Smooth muscle cell (in vitro differentiated cells): ENCODE measurements around the gene VAT1L. TPM values are rescaled to one million over a fixed set of nuclear protein-coding genes. Genes with fewer than 3 reads are reported as not detected.

Experiments
- DNase-seq: peaks from one replicate; lab custom pipeline; 2025; ENCODE audit not compliant: unreplicated experiment; lab: John Stamatoyannopoulos, UW
- H2AFZ ChIP-seq: fragments of 200-600 bp; sonication (generic); 2 replicates; pipeline ENCODE4 v1.6.0; 2016; ENCODE audit warnings: antibody characterized with exemption, low read depth, mild to moderate bottlenecking
- H3F3A ChIP-seq: fragments of 200-600 bp; sonication (generic); 2 replicates; pipeline ENCODE4 v1.6.0; 2017; ENCODE audit warnings: antibody characterized with exemption, low read depth
- H3K27ac ChIP-seq: fragments of 200-600 bp; sonication (generic); 2 replicates; pipeline ENCODE4 v1.5.1; 2016; ENCODE audit warnings: low read depth, mild to moderate bottlenecking
- H3K27me3 ChIP-seq: fragments of 200-600 bp; sonication (generic); 2 replicates; pipeline ENCODE4 v1.6.1; 2016; ENCODE audit warnings: low read depth, mild to moderate bottlenecking
- H3K36me3 ChIP-seq: fragments of 200-600 bp; sonication (generic); 2 replicates; pipeline ENCODE4 v1.5.1; 2016; ENCODE audit warnings: low read depth
- H3K4me1 ChIP-seq: fragments of 200-600 bp; sonication (generic); 2 replicates; pipeline ENCODE4 v1.5.1; 2016; ENCODE audit warnings: low read depth
- H3K4me2 ChIP-seq: fragments of 200-600 bp; sonication (generic); 2 replicates; pipeline ENCODE4 v1.6.0; 2016; ENCODE audit warnings: mild to moderate bottlenecking
- H3K4me3 ChIP-seq: fragments of 200-600 bp; sonication (generic); 2 replicates; pipeline ENCODE4 v1.5.1; 2016; ENCODE audit warnings: mild to moderate bottlenecking
- H3K79me2 ChIP-seq: fragments of 200-600 bp; sonication (generic); 2 replicates; pipeline ENCODE4 v1.6.0; 2016; ENCODE audit warnings: low read depth, mild to moderate bottlenecking
- H3K9ac ChIP-seq: fragments of 200-600 bp; sonication (generic); 2 replicates; pipeline ENCODE4 v1.6.0; 2016; ENCODE audit warnings: low read depth
- H3K9me3 ChIP-seq: fragments of 200-600 bp; sonication (generic); replicated peaks from 2 replicates; pipeline ENCODE4 v1.5.1; 2016; ENCODE audit warnings: low read depth
- H4K20me1 ChIP-seq: fragments of 200-600 bp; sonication (generic); 2 replicates; pipeline ENCODE4 v1.6.0; 2016; ENCODE audit warnings: low read depth
- CTCF ChIP-seq: fragments of 200-600 bp; sonication (generic); IDR thresholded peaks from 2 replicates; pipeline ENCODE4 v1.5.1; 2017; ENCODE audit warnings: borderline replicate concordance, mild to moderate bottlenecking, antibody characterized with exemption; ENCODE audit not compliant: insufficient read depth, poor library complexity, severe bottlenecking
- WGBS: methylation state at CpG from one replicate; pipeline ENCODE4 v1.1.7; 2016; ENCODE audit warnings: low lambda C conversion rate; 5-methylcytosine and 5-hydroxymethylcytosine counted together
- polyA plus RNA-seq: library from polyadenylated mRNA; unstranded; fragments of >200 nt; fragmentation: Nextera tagmentation; extraction: Ambion mirVana; gene quantifications from 2 replicates; pipeline ENCODE4 v1.2.1, GENCODE V29; 2016
- total RNA-seq: library from RNA; depleted of rRNA; stranded (reverse); fragments of >200 nt; gene quantifications from 2 replicates; pipeline ENCODE4 v1.2.3, GENCODE V29; 2014

VAT1L gene
- total and polyA plus RNA-seq, 2 experiments from 2014 or later: 4.0 to 5.4 TPM

GRCh38 chr16:77758046-77758445, 30.3 kb upstream of the VAT1L start:
- no peaks in the 10 kb centered on the region for H3F3A ChIP-seq
- no peak overlapping the region for H3K4me2 ChIP-seq
- no peak overlapping the region for H3K4me3 ChIP-seq
- no peaks in the 10 kb centered on the region for H4K20me1 ChIP-seq
- no peaks in the 10 kb centered on the region for H3K9me3 ChIP-seq
- 96% methylated on average over 5 of the region's 5 CpGs for WGBS
- no peaks in the 10 kb centered on the region for H3K4me1 ChIP-seq
- DNase-seq: no peak
- no peak overlapping the region for H3K9ac ChIP-seq
- no peak overlapping the region for H3K27ac ChIP-seq
- no peaks in the 10 kb centered on the region for H3K36me3 ChIP-seq
- H2AFZ ChIP-seq: no peak overlapping the region
- TF ChIP-seq CTCF: no peak
- no peaks in the 10 kb centered on the region for H3K79me2 ChIP-seq
- no peaks in the 10 kb centered on the region for H3K27me3 ChIP-seq

GRCh38 chr16:77758508-77758907, 29.9 kb upstream of the VAT1L start:
- WGBS: 95% methylated on average over 2 of the region's 2 CpGs
- Histone ChIP-seq H3K4me2 (no peak overlapping the region), H4K20me1 (no peaks in the 10 kb centered on the region), H3K4me1 (no peaks in the 10 kb centered on the region), H3K9me3 (no peaks in the 10 kb centered on the region), H2AFZ (no peak overlapping the region), H3K79me2 (no peaks in the 10 kb centered on the region), H3K9ac (no peak overlapping the region), H3K4me3 (no peak overlapping the region), H3K27me3 (no peaks in the 10 kb centered on the region), H3F3A (no peaks in the 10 kb centered on the region), H3K36me3 (no peaks in the 10 kb centered on the region), H3K27ac (no peak overlapping the region)
- no peak for TF ChIP-seq CTCF
- no peak for DNase-seq

- H3K79me2 ChIP-seq: no peaks in the 10 kb centered on the region
- H3K4me1 ChIP-seq: no peaks in the 10 kb centered on the region
- H3K4me3 ChIP-seq: no peak overlapping the region
- WGBS: 93% methylated on average over 1 of the region's 1 CpG
- no peaks in the 10 kb centered on the region for H3K36me3 ChIP-seq
- H4K20me1 ChIP-seq: no peaks in the 10 kb centered on the region
- no peak for TF ChIP-seq CTCF
- no peak overlapping the region for H3K27ac ChIP-seq
- H3F3A ChIP-seq: no peaks in the 10 kb centered on the region
- H3K4me2 ChIP-seq: no peak overlapping the region
- H2AFZ ChIP-seq: no peak overlapping the region
- DNase-seq: no peak
- H3K9me3 ChIP-seq: no peaks in the 10 kb centered on the region
- no peak overlapping the region for H3K9ac ChIP-seq
- no peaks in the 10 kb centered on the region for H3K27me3 ChIP-seq
Measured at GRCh38 chr16:77759201-77759600, 29.2 kb upstream of the VAT1L start.

DNA sequence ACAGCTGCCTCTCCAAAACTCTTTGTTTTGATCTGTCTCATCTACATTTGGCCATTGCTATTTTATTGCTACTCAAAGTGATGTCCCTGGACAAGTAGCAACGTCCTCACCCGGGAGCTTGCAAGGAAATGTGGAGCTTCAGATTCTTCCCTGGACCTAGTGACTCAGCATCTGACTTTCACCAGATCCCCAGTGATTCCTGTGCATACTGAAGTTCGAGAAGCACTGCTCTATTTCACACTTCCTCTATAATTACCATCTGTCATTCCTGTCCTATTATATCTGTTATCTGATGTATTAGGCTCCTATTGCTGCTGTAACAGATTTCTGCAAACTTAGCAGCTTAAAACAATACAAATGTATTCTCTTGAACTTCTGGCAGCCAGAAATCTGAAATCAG, 28.5 kb upstream of the VAT1L start:
- Histone ChIP-seq H3K27me3 (no peaks in the 10 kb centered on the region), H3K4me1 (no peaks in the 10 kb centered on the region), H3K4me3 (no peak overlapping the region), H3F3A (no peaks in the 10 kb centered on the region), H3K79me2 (no peaks in the 10 kb centered on the region), H3K4me2 (no peak overlapping the region), H3K9me3 (no peaks in the 10 kb centered on the region), H4K20me1 (no peaks in the 10 kb centered on the region), H2AFZ (no peak overlapping the region), H3K36me3 (no peaks in the 10 kb centered on the region), H3K9ac (no peak overlapping the region), H3K27ac (no peak overlapping the region)
- no peak for DNase-seq
- 13% methylated on average over 3 of the region's 3 CpGs for WGBS
- TF ChIP-seq CTCF: no peak
